ENCODE data around the gene C2orf68.

Gene C2orf68

DNA sequence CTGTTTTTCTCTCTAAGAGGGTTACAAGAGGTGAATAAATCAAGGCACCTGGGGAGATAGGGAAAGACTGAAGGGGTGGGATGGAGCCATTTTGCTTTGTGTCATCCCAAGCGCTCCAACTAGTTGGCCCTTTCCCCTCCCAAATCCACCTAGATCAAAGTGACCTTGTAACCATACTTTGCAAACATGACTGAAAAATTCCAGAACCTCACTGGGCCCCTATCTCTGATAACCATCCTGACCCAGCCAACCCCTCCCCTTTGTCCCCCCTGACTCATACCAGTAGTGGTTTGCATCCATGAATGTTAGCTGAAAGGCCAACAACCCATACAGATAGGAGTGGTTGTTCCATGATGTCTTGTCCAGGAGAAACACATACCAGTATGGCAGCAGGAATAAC lies 53.7 kb downstream of the C2orf68 start:
- H3K4me3 Mint-ChIP-seq, result no peak overlapping the region
- no peaks in the 10 kb centered on the region for H3K27me3 Mint-ChIP-seq
- peaks cover 12% of the 10 kb centered on the region for H3K36me3 Mint-ChIP-seq (ENCODE audit: insufficient read depth)
- H3K9me3 Mint-ChIP-seq, result no peaks in the 10 kb centered on the region
- H3K27ac Mint-ChIP-seq (ENCODE audit: low read depth), result no peak overlapping the region
- ATAC-seq (replicated peaks; ENCODE audit: extremely low read depth, poor library complexity, severe bottlenecking), result no peak
- peaks cover 18% of the 10 kb centered on the region for H3K4me1 Mint-ChIP-seq
- DNase-seq (ENCODE audit: low spot score in 2 of 2), result no peak

DNA sequence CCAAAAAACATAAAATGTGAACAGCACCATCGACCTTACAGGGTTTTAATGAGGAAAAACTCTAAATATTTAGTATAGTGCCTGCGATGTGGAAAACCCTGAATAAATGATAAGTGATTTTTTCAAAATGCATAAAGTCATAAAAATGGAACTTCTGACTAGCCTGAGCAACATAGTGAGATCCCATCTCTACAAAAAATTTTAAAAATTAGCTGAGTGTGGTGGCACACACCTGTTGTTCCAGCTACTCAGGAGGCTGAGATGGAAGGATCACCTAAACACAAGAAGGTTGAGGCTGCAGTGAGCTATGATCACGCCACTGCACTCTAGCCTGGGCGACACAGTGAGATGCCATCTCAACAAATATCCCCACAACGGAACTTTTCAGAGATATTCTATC lies 54.7 kb downstream of the C2orf68 start:
- Mint-ChIP-seq H3K27me3 (no peaks in the 10 kb centered on the region), H3K4me1 (peaks cover 20% of the 10 kb centered on the region), H3K9me3 (no peaks in the 10 kb centered on the region), H3K4me3 (no peak overlapping the region), H3K36me3 (ENCODE audit: insufficient read depth) (peaks cover 15% of the 10 kb centered on the region), H3K27ac (ENCODE audit: low read depth) (no peak overlapping the region)
- ATAC-seq (replicated peaks; ENCODE audit: extremely low read depth, poor library complexity, severe bottlenecking), result no peak
- DNase-seq (ENCODE audit: low spot score in 2 of 2), result no peak
